D721Med (cell line): ENCODE data around the gene NRXN3.

Source experiments
- DNase-seq: peaks from one replicate; pipeline ENCODE4 v3.0.0; 2011; ENCODE audit warnings: low spot score; ENCODE audit not compliant: insufficient read length
- FAIRE-seq: peaks from 2 replicates; lab custom pipeline; 2011; peaks lifted over from hg19 to GRCh38; lab: Jason Lieb, UNC
- CTCF ChIP-seq: IDR thresholded peaks from 2 replicates; pipeline ENCODE4 v1.5.1; 2012; ENCODE audit warnings: mild to moderate bottlenecking, control low read depth; ENCODE audit not compliant: insufficient read depth; ENCODE audit errors: missing control alignments

Gene NRXN3

DNA sequence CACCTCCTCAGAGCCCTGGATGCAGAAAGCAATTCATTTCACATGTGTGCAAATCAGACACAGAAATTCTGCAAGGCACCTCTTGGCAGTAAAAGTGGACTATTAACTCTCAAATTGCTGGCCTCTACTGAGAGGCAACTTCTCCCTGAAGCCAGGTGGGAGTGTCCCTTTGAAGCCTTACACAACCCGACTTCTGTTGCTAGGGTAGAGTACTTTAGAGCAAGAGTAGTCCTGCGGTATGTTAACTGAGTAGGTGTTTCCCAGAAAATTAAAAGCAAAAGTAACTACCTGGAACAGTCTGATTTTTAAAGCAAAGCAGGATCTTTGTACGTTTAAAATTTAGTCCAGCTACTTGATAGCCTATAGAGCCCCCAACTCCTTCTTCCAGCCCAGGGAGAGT is 1557.7 kb downstream of the NRXN3 start:
- DNase-seq (no peak), FAIRE-seq (no peak)
- TF ChIP-seq CTCF = no peak

DNA sequence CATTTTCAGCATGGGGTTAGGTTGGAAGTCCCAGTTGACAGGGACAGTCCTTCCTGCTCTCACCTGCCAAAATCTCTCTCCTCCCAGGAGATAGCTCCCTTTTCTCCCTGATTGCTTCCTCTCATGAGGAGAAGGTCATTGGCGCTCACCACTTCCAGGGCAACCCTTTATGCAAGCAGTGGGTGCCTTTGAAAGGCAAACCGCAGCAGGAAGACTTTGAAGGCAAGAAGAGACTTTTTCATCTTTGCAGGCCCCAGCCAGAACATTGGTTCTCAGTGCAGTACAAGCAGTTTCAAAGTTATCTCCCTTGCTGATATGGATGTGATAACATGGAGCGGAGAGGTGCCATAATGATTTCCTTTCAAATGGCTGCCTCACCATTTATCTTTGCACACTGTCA is 1558.2 kb downstream of the NRXN3 start:
- DNase-seq = no peak
- no peak for TF ChIP-seq CTCF
- no peak for FAIRE-seq

DNA sequence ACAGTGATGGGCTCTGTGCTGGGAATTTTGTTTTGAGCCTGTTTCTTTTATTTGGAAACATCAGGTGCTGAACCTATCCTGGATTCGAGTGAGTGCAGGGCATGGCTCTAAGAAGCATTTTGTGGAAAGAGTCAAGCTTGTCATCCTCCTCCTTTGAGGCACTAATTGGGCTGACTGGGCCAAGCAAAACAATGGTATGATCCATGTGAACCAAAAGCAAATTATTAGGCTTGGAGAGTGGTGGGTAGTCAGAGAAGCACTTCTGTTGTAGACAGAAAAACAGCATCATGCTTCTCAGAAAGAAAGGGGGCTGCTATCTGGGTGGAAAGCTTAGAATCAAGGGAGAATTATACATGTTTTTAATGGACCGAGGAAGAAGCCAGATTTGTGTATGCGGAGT is 1559.6 kb downstream of the NRXN3 start:
- no peak for FAIRE-seq
- no peak for TF ChIP-seq CTCF
- DNase-seq = no peak

- TF ChIP-seq CTCF = no peak
- DNase-seq (no peak), FAIRE-seq (no peak)
Measured at GRCh38 chr14:79730196-79730595, 1560.0 kb downstream of the NRXN3 start.

DNA sequence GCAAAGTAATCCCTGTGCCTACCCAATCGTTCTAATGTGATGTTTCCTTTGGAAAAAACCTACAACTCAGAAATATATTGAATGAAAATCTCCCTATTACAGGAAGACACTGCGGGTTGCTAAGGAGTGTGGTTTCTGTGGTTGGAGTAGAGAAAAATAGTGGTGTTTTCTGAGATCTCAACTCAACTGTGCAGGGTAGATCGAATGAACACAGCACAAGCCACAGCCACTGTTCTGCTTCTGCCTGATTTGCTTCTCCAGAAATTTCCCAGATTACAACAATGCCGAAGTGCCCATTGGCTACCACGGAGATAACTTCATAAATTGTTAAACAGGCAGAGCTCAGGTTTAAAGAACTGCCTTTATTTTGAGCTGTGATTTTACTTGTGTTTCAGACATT is 1560.8 kb downstream of the NRXN3 start:
- no peak for TF ChIP-seq CTCF
- no peak for FAIRE-seq
- no peak for DNase-seq

DNA sequence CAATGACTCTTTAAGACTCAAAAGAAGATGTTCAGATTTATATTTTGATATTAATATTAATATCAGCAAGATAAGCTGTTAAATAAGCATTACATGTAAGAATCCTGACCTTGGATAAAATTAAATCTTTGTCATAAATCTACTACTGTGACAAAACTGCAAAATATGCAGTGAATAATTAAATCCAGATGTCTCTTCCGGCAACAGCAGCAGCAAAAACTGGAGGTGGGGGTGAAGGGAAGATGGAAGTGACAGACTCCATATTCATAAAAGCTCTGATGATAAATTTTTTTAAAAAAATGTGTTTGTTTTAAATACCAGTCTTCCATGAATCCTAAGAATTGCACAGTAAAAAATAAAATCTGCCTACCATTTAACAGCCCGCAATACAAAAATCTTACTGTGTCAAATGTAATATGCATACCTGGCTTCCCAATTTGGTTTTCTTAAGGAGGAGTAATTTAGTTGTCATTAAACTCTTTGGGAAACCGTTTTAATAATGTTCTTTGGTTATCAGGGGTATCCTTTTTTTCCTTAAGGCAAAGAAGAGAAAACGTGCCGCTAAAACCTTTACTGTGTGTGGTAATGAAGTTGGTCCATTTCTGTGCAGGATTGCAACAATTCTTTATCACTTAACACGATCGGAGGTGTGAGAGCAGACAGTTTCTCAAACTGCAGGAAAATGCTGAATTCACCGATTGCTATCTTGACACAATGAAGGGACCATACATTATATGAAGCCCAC is 1562.9 kb downstream of the NRXN3 start:
- FAIRE-seq (no peak), DNase-seq (no peak)
- TF ChIP-seq CTCF = no peak

GRCh38 chr14:79734151-79734550 is 1564.0 kb downstream of the NRXN3 start:
- DNase-seq (no peak), FAIRE-seq (no peak)
- no peak for TF ChIP-seq CTCF
